HFFc6 (cell line): Measurements from ENCODE around the gene PRKAG3. TPM values are rescaled to one million over a fixed set of nuclear protein-coding genes. Genes with fewer than 3 reads are reported as not detected.
"Not testable (repeated sequence)": the region's sequence is repeated elsewhere in the genome, so short reads cannot be mapped to it uniquely, and the experiment has no call there.

Experiments used
- DNase-seq: peaks from one replicate; pipeline ENCODE4 v3.0.0-alpha.2; 2018
- H3K27ac Mint-ChIP-seq: 2 replicates; pipeline ENCODE4 v1.8.0; 2020; ENCODE audit warnings: mild to moderate bottlenecking, mixed read lengths
- H3K27me3 Mint-ChIP-seq: 2 replicates; pipeline ENCODE4 v1.8.0; 2021; ENCODE audit warnings: mild to moderate bottlenecking, moderate library complexity, mixed read lengths; ENCODE audit not compliant: insufficient read depth
- H3K36me3 Mint-ChIP-seq: 2 replicates; pipeline ENCODE4 v1.8.0; 2021; ENCODE audit warnings: low read depth, mixed read lengths
- H3K4me1 Mint-ChIP-seq: 2 replicates; pipeline ENCODE4 v1.8.0; 2020; ENCODE audit warnings: low read depth, mixed read lengths
- H3K4me3 Mint-ChIP-seq: 2 replicates; pipeline ENCODE4 v1.8.0; 2020; ENCODE audit warnings: mild to moderate bottlenecking, moderate library complexity, mixed read lengths
- H3K9me3 Mint-ChIP-seq: 2 replicates; pipeline ENCODE4 v1.8.0; 2020; ENCODE audit warnings: mild to moderate bottlenecking, mixed read lengths
- total RNA-seq, 6 experiments: library from RNA; stranded (reverse); fragmentation: NEBNext Ultra II Directional; extraction: Animal tissue kit (Norgen Biotek cat#: 25700); gene quantifications; 2 replicates in 1 of 6; 3 replicates in 5 of 6; pipeline ENCODE4 v1.2.3, GENCODE V29; 2021
- TF ChIP-seq, protein P1 (sequence below): fragments of 200-600 bp; sonication (generic); IDR thresholded peaks from 2 replicates; pipeline ENCODE4 v1.5.0; 2021; ENCODE audit warnings: antibody characterized with exemption, mild to moderate bottlenecking

Gene PRKAG3
- total RNA-seq, 6 experiments from 2014 or later = not detected

DNA sequence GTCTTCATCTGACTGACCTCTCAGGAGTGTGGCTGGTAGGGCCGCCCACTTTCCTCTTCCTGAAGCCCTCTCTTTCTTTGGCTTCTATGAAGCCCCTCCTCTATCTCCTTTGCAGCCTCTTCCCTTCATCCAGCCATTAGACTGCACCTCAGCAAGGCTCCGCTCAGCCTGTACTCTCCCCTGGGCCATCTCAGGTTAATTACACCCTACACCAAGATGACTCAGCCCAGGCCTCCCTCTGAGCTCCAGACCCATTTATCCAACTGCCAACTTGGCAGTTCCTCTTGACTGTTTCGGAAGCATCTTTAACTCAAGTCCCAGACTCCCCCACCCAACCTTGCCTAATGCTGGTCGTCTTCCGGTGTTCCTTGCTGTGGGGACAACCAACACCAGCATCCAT lies 22.2 kb upstream of the PRKAG3 start:
- TF ChIP-seq, protein P1, sequence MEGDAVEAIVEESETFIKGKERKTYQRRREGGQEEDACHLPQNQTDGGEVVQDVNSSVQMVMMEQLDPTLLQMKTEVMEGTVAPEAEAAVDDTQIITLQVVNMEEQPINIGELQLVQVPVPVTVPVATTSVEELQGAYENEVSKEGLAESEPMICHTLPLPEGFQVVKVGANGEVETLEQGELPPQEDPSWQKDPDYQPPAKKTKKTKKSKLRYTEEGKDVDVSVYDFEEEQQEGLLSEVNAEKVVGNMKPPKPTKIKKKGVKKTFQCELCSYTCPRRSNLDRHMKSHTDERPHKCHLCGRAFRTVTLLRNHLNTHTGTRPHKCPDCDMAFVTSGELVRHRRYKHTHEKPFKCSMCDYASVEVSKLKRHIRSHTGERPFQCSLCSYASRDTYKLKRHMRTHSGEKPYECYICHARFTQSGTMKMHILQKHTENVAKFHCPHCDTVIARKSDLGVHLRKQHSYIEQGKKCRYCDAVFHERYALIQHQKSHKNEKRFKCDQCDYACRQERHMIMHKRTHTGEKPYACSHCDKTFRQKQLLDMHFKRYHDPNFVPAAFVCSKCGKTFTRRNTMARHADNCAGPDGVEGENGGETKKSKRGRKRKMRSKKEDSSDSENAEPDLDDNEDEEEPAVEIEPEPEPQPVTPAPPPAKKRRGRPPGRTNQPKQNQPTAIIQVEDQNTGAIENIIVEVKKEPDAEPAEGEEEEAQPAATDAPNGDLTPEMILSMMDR = no peak
- Mint-ChIP-seq H3K4me1 (peaks cover 16% of the 10 kb centered on the region), H3K4me3 (no peak overlapping the region), H3K9me3 (no peaks in the 10 kb centered on the region), H3K27me3 (peaks cover 49% of the 10 kb centered on the region), H3K27ac (no peak overlapping the region), H3K36me3 (no peaks in the 10 kb centered on the region)
- DNase-seq = peak; percentile 15

- peaks cover 43% of the 10 kb centered on the region for H3K27me3 Mint-ChIP-seq
- TF ChIP-seq, protein P1 = peak; percentile 90
- H3K36me3 Mint-ChIP-seq = no peaks in the 10 kb centered on the region
- no peak overlapping the region for H3K27ac Mint-ChIP-seq
- DNase-seq = peak; percentile 17
- no peak overlapping the region for H3K4me3 Mint-ChIP-seq
- no peaks in the 10 kb centered on the region for H3K9me3 Mint-ChIP-seq
- H3K4me1 Mint-ChIP-seq = peaks cover 16% of the 10 kb centered on the region
These were observed 21.5 kb upstream of the PRKAG3 start for GRCh38 chr2:218852911-218853667.

DNA sequence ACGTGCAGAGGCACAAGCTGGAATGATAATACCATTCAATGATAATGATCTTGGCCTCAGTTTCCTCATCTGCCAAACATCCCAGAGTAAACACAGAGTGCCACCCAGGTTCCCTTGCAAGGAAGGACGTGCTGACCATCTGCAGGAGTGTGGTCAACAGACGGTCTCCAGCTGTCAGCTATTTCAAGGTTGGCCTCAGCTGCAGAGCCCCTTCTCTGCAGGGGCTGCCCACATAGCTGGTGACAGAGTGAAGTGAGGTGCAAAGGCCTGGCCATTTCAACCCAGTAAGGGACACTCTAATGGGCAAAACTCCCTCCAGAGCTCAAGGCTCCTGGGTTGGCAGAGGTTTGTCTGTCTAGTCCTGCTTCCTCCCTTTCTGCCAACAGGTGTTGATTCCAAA lies 19.7 kb upstream of the PRKAG3 start:
- no peaks in the 10 kb centered on the region for H3K9me3 Mint-ChIP-seq
- DNase-seq = no peak
- no peak overlapping the region for H3K27ac Mint-ChIP-seq
- H3K27me3 Mint-ChIP-seq = peaks cover 29% of the 10 kb centered on the region
- H3K36me3 Mint-ChIP-seq = no peaks in the 10 kb centered on the region
- peaks cover 16% of the 10 kb centered on the region for H3K4me1 Mint-ChIP-seq
- TF ChIP-seq, protein P1 = no peak
- H3K4me3 Mint-ChIP-seq = no peak overlapping the region

DNA sequence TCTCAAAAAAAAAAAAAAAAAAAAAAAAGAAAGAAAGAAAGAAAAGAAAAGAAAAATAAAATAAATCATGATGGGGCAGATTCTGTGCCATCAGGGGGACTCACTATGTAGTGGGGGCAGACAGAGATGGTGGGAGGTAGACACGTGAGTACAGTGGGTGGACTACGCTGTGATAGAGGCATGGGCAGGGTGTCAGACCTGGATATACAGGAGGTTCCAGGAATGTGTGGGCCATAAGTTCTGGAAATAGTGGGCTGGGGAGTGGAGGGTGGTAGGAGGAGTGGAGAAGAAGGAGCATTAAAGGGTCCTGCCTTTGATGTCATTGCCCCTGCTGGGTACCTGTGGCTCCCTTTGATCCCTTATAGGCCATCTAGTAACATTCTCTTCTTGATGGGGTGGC lies 19.2 kb upstream of the PRKAG3 start:
- no peak for DNase-seq
- TF ChIP-seq, protein P1 = no peak
- H3K27ac Mint-ChIP-seq = no peak overlapping the region
- H3K9me3 Mint-ChIP-seq = no peaks in the 10 kb centered on the region
- H3K36me3 Mint-ChIP-seq = no peaks in the 10 kb centered on the region
- peaks cover 25% of the 10 kb centered on the region for H3K27me3 Mint-ChIP-seq
- no peak overlapping the region for H3K4me3 Mint-ChIP-seq
- H3K4me1 Mint-ChIP-seq = peaks cover 16% of the 10 kb centered on the region

- H3K27ac Mint-ChIP-seq = no peak overlapping the region
- TF ChIP-seq, protein P1 = no peak
- H3K36me3 Mint-ChIP-seq = no peaks in the 10 kb centered on the region
- H3K4me1 Mint-ChIP-seq = peaks cover 16% of the 10 kb centered on the region
- no peak overlapping the region for H3K4me3 Mint-ChIP-seq
- DNase-seq = peak; percentile 9
- no peaks in the 10 kb centered on the region for H3K9me3 Mint-ChIP-seq
- peaks cover 16% of the 10 kb centered on the region for H3K27me3 Mint-ChIP-seq
These were observed 18.1 kb upstream of the PRKAG3 start for GRCh38 chr2:218849721-218850120.

- not testable (repeated sequence) for H3K36me3 Mint-ChIP-seq, DNase-seq, H3K9me3 Mint-ChIP-seq, H3K27ac Mint-ChIP-seq, H3K4me3 Mint-ChIP-seq, H3K27me3 Mint-ChIP-seq, H3K4me1 Mint-ChIP-seq
These were observed 15.4 kb upstream of the PRKAG3 start for GRCh38 chr2:218846963-218847362.

- not testable (repeated sequence) for H3K27me3 Mint-ChIP-seq, H3K9me3 Mint-ChIP-seq, H3K4me3 Mint-ChIP-seq, H3K36me3 Mint-ChIP-seq, H3K27ac Mint-ChIP-seq, H3K4me1 Mint-ChIP-seq, DNase-seq
These were observed 12.7 kb upstream of the PRKAG3 start for GRCh38 chr2:218844334-218844733.
